ENCODE measurements around the gene IVD.

The IVD gene

GRCh38 chr15:40413036-40413435, 7.4 kb downstream of the IVD start:
- in situ Hi-C loops (cut with MboI; ENCODE audit: low sequenced_read_pairs) = no loop called here

GRCh38 chr15:40414816-40415215, 9.2 kb downstream of the IVD start:
- in situ Hi-C loops (cut with MboI; ENCODE audit: low sequenced_read_pairs) = no loop called here

GRCh38 chr15:40415226-40415625, 9.6 kb downstream of the IVD start:
- in situ Hi-C loops (cut with MboI; ENCODE audit: low sequenced_read_pairs) = no loop called here

- in situ Hi-C loops (cut with MboI; ENCODE audit: low sequenced_read_pairs) = no loop called here
Observed at GRCh38 chr15:40416056-40416455, 10.5 kb downstream of the IVD start.

- in situ Hi-C loops (cut with MboI; ENCODE audit: low sequenced_read_pairs) = no loop called here
Observed at GRCh38 chr15:40418126-40418525, 12.5 kb downstream of the IVD start.

- in situ Hi-C loops (cut with MboI; ENCODE audit: low sequenced_read_pairs) = no loop called here
Observed at GRCh38 chr15:40420071-40420713, 14.6 kb downstream of the IVD start.

GRCh38 chr15:40420793-40421192, 15.2 kb downstream of the IVD start:
- in situ Hi-C loops (cut with MboI; ENCODE audit: low sequenced_read_pairs) = no loop called here

- in situ Hi-C loops (cut with MboI; ENCODE audit: low sequenced_read_pairs) = no loop called here
Observed at GRCh38 chr15:40421246-40422157, 15.9 kb downstream of the IVD start.

GRCh38 chr15:40424483-40425115, 19.0 kb downstream of the IVD start:
- in situ Hi-C loops (cut with MboI; ENCODE audit: low sequenced_read_pairs) = no loop called here

GRCh38 chr15:40425681-40426080, 20.1 kb downstream of the IVD start:
- in situ Hi-C loops (cut with MboI; ENCODE audit: low sequenced_read_pairs) = no loop called here

GRCh38 chr15:40427188-40427587, 21.6 kb downstream of the IVD start:
- in situ Hi-C loops (cut with MboI; ENCODE audit: low sequenced_read_pairs) = no loop called here

- in situ Hi-C loops (cut with MboI; ENCODE audit: low sequenced_read_pairs) = no loop called here
Observed at GRCh38 chr15:40428185-40428584, 22.6 kb downstream of the IVD start.

GRCh38 chr15:40429068-40429710, 23.6 kb downstream of the IVD start:
- in situ Hi-C loops (cut with MboI; ENCODE audit: low sequenced_read_pairs) = no loop called here

- in situ Hi-C loops (cut with MboI; ENCODE audit: low sequenced_read_pairs) = no loop called here
Observed at GRCh38 chr15:40430271-40430805, 24.7 kb downstream of the IVD start.

- in situ Hi-C loops (cut with MboI; ENCODE audit: low sequenced_read_pairs) = no loop called here
Observed at GRCh38 chr15:40435023-40435709, 29.6 kb downstream of the IVD start.

- in situ Hi-C loops (cut with MboI; ENCODE audit: low sequenced_read_pairs) = no loop called here
Observed at GRCh38 chr15:40435710-40436089, 30.1 kb downstream of the IVD start.

- in situ Hi-C loops (cut with MboI; ENCODE audit: low sequenced_read_pairs) = no loop called here
Observed at GRCh38 chr15:40436116-40436891, 30.7 kb downstream of the IVD start.

GRCh38 chr15:40436892-40437751, 31.5 kb downstream of the IVD start:
- in situ Hi-C loops (cut with MboI; ENCODE audit: low sequenced_read_pairs) = no loop called here

Data from HL-60/S4 treated with phorbol 12-myristate 13-acetate at 8.2 ng/mL for 4 days and 3 days (cell line).